OCI-LY1 (cell line): ENCODE measurements around the gene RPH3AL.

ENCODE experiments used
- H2AFZ ChIP-seq: fragments of 200-600 bp; sonication (generic), shearing (Covaris generic); 2 replicates; pipeline ENCODE4 v1.6.0; 2014; ENCODE audit warnings: antibody characterized with exemption, mild to moderate bottlenecking, low read length
- H3F3A ChIP-seq: fragments of 200-600 bp; sonication (generic), shearing (Covaris generic); 2 replicates; pipeline ENCODE4 v1.6.0; 2014; ENCODE audit warnings: mild to moderate bottlenecking, antibody characterized with exemption, low read length, moderate library complexity; ENCODE audit not compliant: insufficient read depth
- H3K27ac ChIP-seq: fragments of 200-600 bp; sonication (generic); 2 replicates; pipeline ENCODE4 v1.5.1; 2014; ENCODE audit warnings: low read length, mixed run types, mild to moderate bottlenecking, low read depth; ENCODE audit not compliant: poor library complexity, severe bottlenecking
- H3K27me3 ChIP-seq: fragments of 200-600 bp; sonication (generic); 2 replicates; pipeline ENCODE4 v1.6.0; 2014; ENCODE audit warnings: antibody characterized with exemption, mild to moderate bottlenecking, low read length, moderate library complexity; ENCODE audit not compliant: insufficient read depth
- H3K36me3 ChIP-seq: fragments of 200-600 bp; sonication (generic); 2 replicates; pipeline ENCODE4 v1.6.1; 2014; ENCODE audit warnings: mild to moderate bottlenecking, antibody characterized with exemption, low read length, moderate library complexity, mixed read lengths; ENCODE audit not compliant: insufficient read depth
- H3K4me1 ChIP-seq: fragments of 200-600 bp; sonication (generic); 2 replicates; pipeline ENCODE4 v1.5.1; 2014; ENCODE audit warnings: mild to moderate bottlenecking, low read length, moderate library complexity; ENCODE audit not compliant: insufficient read depth, severe bottlenecking
- H3K4me2 ChIP-seq: fragments of 200-600 bp; sonication (generic), shearing (Covaris generic); 2 replicates; pipeline ENCODE4 v1.6.1; 2014; ENCODE audit warnings: low read length
- H3K4me3 ChIP-seq: fragments of 200-600 bp; sonication (generic); 2 replicates; pipeline ENCODE4 v1.5.1; 2014; ENCODE audit warnings: low read length, low read depth, mild to moderate bottlenecking, mixed read lengths; ENCODE audit not compliant: poor library complexity, severe bottlenecking
- H3K79me2 ChIP-seq: fragments of 200-600 bp; shearing (Covaris generic); 2 replicates; pipeline ENCODE4 v1.6.1; 2016; ENCODE audit warnings: mixed run types, low read length, mixed read lengths; ENCODE audit not compliant: insufficient read depth
- H3K9ac ChIP-seq: fragments of 200-600 bp; sonication (generic), shearing (Covaris generic); 2 replicates; pipeline ENCODE4 v1.6.1; 2014; ENCODE audit warnings: mild to moderate bottlenecking, low read length, mixed read lengths
- H3K9me2 ChIP-seq: fragments of 200-600 bp; sonication (generic), shearing (Covaris generic); 2 replicates; pipeline ENCODE4 v1.6.1; 2014; ENCODE audit warnings: low read depth, mild to moderate bottlenecking, low read length, mixed read lengths
- H3K9me3 ChIP-seq: fragments of 200-600 bp; shearing (Covaris generic); 2 replicates; pipeline ENCODE4 v1.6.1; 2014; ENCODE audit warnings: low read length, mixed read lengths
- H4K20me1 ChIP-seq: fragments of 200-600 bp; sonication (generic), shearing (Covaris generic); 2 replicates; pipeline ENCODE4 v1.6.0; 2016; ENCODE audit warnings: mild to moderate bottlenecking, low read length; ENCODE audit not compliant: insufficient read depth
- CTCF ChIP-seq: fragments of 200-600 bp; sonication (generic), shearing (Covaris generic); IDR thresholded peaks from 2 replicates; pipeline ENCODE4 v1.5.1; 2017; ENCODE audit warnings: mild to moderate bottlenecking, antibody characterized with exemption, low read length, moderate library complexity, mixed read lengths
- EZH2 ChIP-seq: fragments of 200-600 bp; sonication (generic), shearing (Covaris generic); IDR thresholded peaks from 2 replicates; pipeline ENCODE4 v1.8.0; 2017; ENCODE audit warnings: borderline replicate concordance, mixed run types, mild to moderate bottlenecking, antibody characterized with exemption, low read length, moderate library complexity, mixed read lengths

RPH3AL gene

GRCh38 chr17:348012-348411 lies 4.6 kb downstream of the RPH3AL start:
- H3K27me3 ChIP-seq, result peaks cover 10% of the 10 kb centered on the region; the same call in 1 of the 2 replicates
- H3K4me2 ChIP-seq, result no peak overlapping the region
- no peaks in the 10 kb centered on the region for H3F3A ChIP-seq
- no peaks in the 10 kb centered on the region for H3K9me2 ChIP-seq
- H3K9me3 ChIP-seq, result no peaks in the 10 kb centered on the region
- H3K4me3 ChIP-seq, result no peak overlapping the region
- H3K36me3 ChIP-seq, result no peaks in the 10 kb centered on the region
- no peak overlapping the region for H3K27ac ChIP-seq
- no peak for TF ChIP-seq CTCF
- TF ChIP-seq EZH2, result no peak
- H3K79me2 ChIP-seq, result no peaks in the 10 kb centered on the region
- H2AFZ ChIP-seq, result no peak overlapping the region
- no peaks in the 10 kb centered on the region for H4K20me1 ChIP-seq
- H3K9ac ChIP-seq, result no peak overlapping the region
- no peaks in the 10 kb centered on the region for H3K4me1 ChIP-seq

- no peak overlapping the region for H3K4me2 ChIP-seq
Measured at GRCh38 chr17:347309-347899, 5.2 kb downstream of the RPH3AL start.

GRCh38 chr17:345992-346785 lies 6.4 kb downstream of the RPH3AL start:
- no peak overlapping the region for H3K9ac ChIP-seq
- TF ChIP-seq EZH2, result no peak
- TF ChIP-seq CTCF, result no peak
- no peaks in the 10 kb centered on the region for H4K20me1 ChIP-seq
- H3F3A ChIP-seq, result no peaks in the 10 kb centered on the region
- no peak overlapping the region for H2AFZ ChIP-seq
- H3K27ac ChIP-seq, result no peak overlapping the region
- no peaks in the 10 kb centered on the region for H3K79me2 ChIP-seq
- H3K9me2 ChIP-seq, result no peaks in the 10 kb centered on the region
- no peak overlapping the region for H3K4me3 ChIP-seq
- no peaks in the 10 kb centered on the region for H3K9me3 ChIP-seq
- H3K4me2 ChIP-seq, result no peak overlapping the region
- H3K27me3 ChIP-seq, result peaks cover 12% of the 10 kb centered on the region
- no peaks in the 10 kb centered on the region for H3K4me1 ChIP-seq
- no peaks in the 10 kb centered on the region for H3K36me3 ChIP-seq

More at GRCh38 chr17:347309-347899, 5.2 kb downstream of the RPH3AL start:
- Histone ChIP-seq H3K9ac (no peak overlapping the region), H3K36me3 (no peaks in the 10 kb centered on the region), H4K20me1 (no peaks in the 10 kb centered on the region), H2AFZ (no peak overlapping the region), H3K27me3 (peaks cover 10% of the 10 kb centered on the region; the same call in 1 of the 2 replicates), H3K27ac (no peak overlapping the region), H3K4me1 (no peaks in the 10 kb centered on the region), H3K9me2 (no peaks in the 10 kb centered on the region), H3K4me3 (no peak overlapping the region), H3K79me2 (no peaks in the 10 kb centered on the region), H3K9me3 (no peaks in the 10 kb centered on the region), H3F3A (no peaks in the 10 kb centered on the region)
- TF ChIP-seq EZH2 (no peak), CTCF (no peak)
